T-helper 9 cell (primary cell): Measurements from ENCODE around the gene DPP9.

ENCODE experiments used
- DNase-seq: peaks from one replicate; pipeline ENCODE4 v3.0.0-alpha.2; 2020

DPP9 gene

GRCh38 chr19:4653793-4654436 lies 69.7 kb downstream of the DPP9 start:
- no peak for DNase-seq

GRCh38 chr19:4652075-4652474 lies 71.6 kb downstream of the DPP9 start:
- DNase-seq: no peak

GRCh38 chr19:4650159-4650558 lies 73.5 kb downstream of the DPP9 start:
- no peak for DNase-seq

- DNase-seq: no peak
These were observed 74.1 kb downstream of the DPP9 start for GRCh38 chr19:4649392-4650047.

- DNase-seq: no peak
These were observed 75.7 kb downstream of the DPP9 start for GRCh38 chr19:4647676-4648644.

- DNase-seq: no peak
These were observed 77.9 kb downstream of the DPP9 start for GRCh38 chr19:4645718-4646117.

GRCh38 chr19:4642625-4643024 lies 81.0 kb downstream of the DPP9 start:
- DNase-seq: no peak

GRCh38 chr19:4641132-4641531 lies 82.5 kb downstream of the DPP9 start:
- DNase-seq: no peak

- DNase-seq: no peak
These were observed 83.2 kb downstream of the DPP9 start for GRCh38 chr19:4640247-4641000.

GRCh38 chr19:4639531-4640246 lies 84.0 kb downstream of the DPP9 start:
- no peak for DNase-seq

GRCh38 chr19:4638828-4639530 lies 84.7 kb downstream of the DPP9 start, which contains the start of gene TNFAIP8L1:
TSS of gene TNFAIP8L1 (plus strand) at chr19:4639516. CDS start at chr19:4651870, 12,354 bp downstream.
- peak; percentile 99 for DNase-seq

- no peak for DNase-seq
These were observed 85.3 kb downstream of the DPP9 start for GRCh38 chr19:4638317-4638716.

- no peak for DNase-seq
These were observed 86.9 kb downstream of the DPP9 start for GRCh38 chr19:4636761-4637160.

GRCh38 chr19:4636151-4636717 lies 87.4 kb downstream of the DPP9 start:
- peak; percentile 74 for DNase-seq

- no peak for DNase-seq
These were observed 87.9 kb downstream of the DPP9 start for GRCh38 chr19:4635754-4636116.

- DNase-seq: peak; percentile 28
These were observed 90.3 kb downstream of the DPP9 start for GRCh38 chr19:4633140-4633967.
